ENCODE results near the gene ENTPD1. TPM values are rescaled to one million over a fixed set of nuclear protein-coding genes. Genes with fewer than 3 reads are reported as not detected.
"Not testable (repeated sequence)": the region's sequence is repeated elsewhere in the genome, so short reads cannot be mapped to it uniquely, and the experiment has no call there.

Gene ENTPD1
- total RNA-seq, 1 donor: 7.6 TPM

GRCh38 chr10:95872158-95872711, 116.3 kb downstream of the ENTPD1 start:
- no peaks in the 10 kb centered on the region for H3K36me3 ChIP-seq (ENCODE audit: insufficient read depth, low read length)
- H3K27ac ChIP-seq (ENCODE audit: low read depth, low read length): no peak overlapping the region
- H3K79me2 ChIP-seq (ENCODE audit: insufficient read depth, low read length): no peaks in the 10 kb centered on the region
- H3K4me2 ChIP-seq (ENCODE audit: insufficient read depth, low read length): no peak overlapping the region
- no peaks in the 10 kb centered on the region for H3K27me3 ChIP-seq (ENCODE audit: insufficient read depth, low read length)
- DNase-seq (ENCODE audit: insufficient read length, low spot score, missing footprints): no peak
- no peak for TF ChIP-seq CTCF (IDR thresholded peaks at IDR 0.05; ENCODE audit: extremely low read depth, low read depth, low read length)
- no peak overlapping the region for H3K4me3 ChIP-seq (ENCODE audit: insufficient read depth, low read length)
- no peaks in the 10 kb centered on the region for H3K9me3 ChIP-seq (ENCODE audit: low read depth, low read length)
- no peaks in the 10 kb centered on the region for H4K20me1 ChIP-seq (ENCODE audit: insufficient read depth, low read length)
- no peak overlapping the region for H2AFZ ChIP-seq (ENCODE audit: low read length)
- no peaks in the 10 kb centered on the region for H3K4me1 ChIP-seq (ENCODE audit: insufficient read depth, low read length)

- no peaks in the 10 kb centered on the region for H3K27me3 ChIP-seq (ENCODE audit: insufficient read depth, low read length)
- TF ChIP-seq CTCF (IDR thresholded peaks at IDR 0.05; ENCODE audit: extremely low read depth, low read depth, low read length): no peak
- no peaks in the 10 kb centered on the region for H3K9me3 ChIP-seq (ENCODE audit: low read depth, low read length)
- no peaks in the 10 kb centered on the region for H3K36me3 ChIP-seq (ENCODE audit: insufficient read depth, low read length)
- no peak for DNase-seq (ENCODE audit: insufficient read length, low spot score, missing footprints)
- no peak overlapping the region for H3K4me2 ChIP-seq (ENCODE audit: insufficient read depth, low read length)
- no peaks in the 10 kb centered on the region for H3K79me2 ChIP-seq (ENCODE audit: insufficient read depth, low read length)
- no peak overlapping the region for H3K27ac ChIP-seq (ENCODE audit: low read depth, low read length)
- H4K20me1 ChIP-seq (ENCODE audit: insufficient read depth, low read length): no peaks in the 10 kb centered on the region
- H2AFZ ChIP-seq (ENCODE audit: low read length): no peak overlapping the region
- no peak overlapping the region for H3K4me3 ChIP-seq (ENCODE audit: insufficient read depth, low read length)
- H3K4me1 ChIP-seq (ENCODE audit: insufficient read depth, low read length): no peaks in the 10 kb centered on the region
Observed at GRCh38 chr10:95873139-95873538, 117.2 kb downstream of the ENTPD1 start.

GRCh38 chr10:95873651-95874050, 117.7 kb downstream of the ENTPD1 start:
- Histone ChIP-seq H4K20me1 (ENCODE audit: insufficient read depth, low read length) (no peaks in the 10 kb centered on the region), H3K36me3 (ENCODE audit: insufficient read depth, low read length) (no peaks in the 10 kb centered on the region), H3K4me3 (ENCODE audit: insufficient read depth, low read length) (no peak overlapping the region), H3K27me3 (ENCODE audit: insufficient read depth, low read length) (no peaks in the 10 kb centered on the region), H3K79me2 (ENCODE audit: insufficient read depth, low read length) (no peaks in the 10 kb centered on the region), H3K4me1 (ENCODE audit: insufficient read depth, low read length) (no peaks in the 10 kb centered on the region), H2AFZ (ENCODE audit: low read length) (no peak overlapping the region), H3K9me3 (ENCODE audit: low read depth, low read length) (no peaks in the 10 kb centered on the region), H3K27ac (ENCODE audit: low read depth, low read length) (no peak overlapping the region), H3K4me2 (ENCODE audit: insufficient read depth, low read length) (no peak overlapping the region)
- no peak for TF ChIP-seq CTCF (IDR thresholded peaks at IDR 0.05; ENCODE audit: extremely low read depth, low read depth, low read length)
- DNase-seq (ENCODE audit: insufficient read length, low spot score, missing footprints): no peak

- not testable (repeated sequence) for H4K20me1 ChIP-seq (ENCODE audit: insufficient read depth, low read length); H3K27me3 ChIP-seq (ENCODE audit: insufficient read depth, low read length); H3K27ac ChIP-seq (ENCODE audit: low read depth, low read length); H2AFZ ChIP-seq (ENCODE audit: low read length); H3K36me3 ChIP-seq (ENCODE audit: insufficient read depth, low read length); H3K79me2 ChIP-seq (ENCODE audit: insufficient read depth, low read length); H3K4me1 ChIP-seq (ENCODE audit: insufficient read depth, low read length); DNase-seq (ENCODE audit: insufficient read length, low spot score, missing footprints); H3K9me3 ChIP-seq (ENCODE audit: low read depth, low read length); H3K4me3 ChIP-seq (ENCODE audit: insufficient read depth, low read length); H3K4me2 ChIP-seq (ENCODE audit: insufficient read depth, low read length)
Observed at GRCh38 chr10:95874783-95875182, 118.8 kb downstream of the ENTPD1 start.
